Lung (tissue), 12 donors: ENCODE results near the gene CST8. TPM values are rescaled to one million over a fixed set of nuclear protein-coding genes. Genes with fewer than 3 reads are reported as not detected.

Experiments used
- ATAC-seq: fragments of 200-7000 bp; cut with Tn5 transposase; one replicate; pipeline ENCODE4 v1.9.1; 2020; ENCODE audit warnings: moderate number of reproducible peaks; ENCODE audit not compliant: insufficient read depth, low FRiP score
- DNase-seq, 3 donors: peaks; one replicate each; pipeline ENCODE4 v3.0.0-alpha.2; 2013 to 2017
- H3K27ac ChIP-seq, 2 donors: one replicate each; pipeline ENCODE4 v1.5.1; 2013; ENCODE audit warnings: mild to moderate bottlenecking in 2 of 2, moderate library complexity in 2 of 2, control low read depth in 1 of 2, inconsistent platforms in 1 of 2, low read depth in 1 of 2, low read length in 1 of 2
- H3K27me3 ChIP-seq, 3 donors: one replicate each; pipeline ENCODE4 v1.5.1; 2013; ENCODE audit warnings: low read length in 2 of 3; ENCODE audit not compliant: control insufficient read depth in 3 of 3, insufficient read depth in 3 of 3
- H3K36me3 ChIP-seq, 4 donors: one replicate each; pipeline ENCODE4 v1.5.1; 2013; ENCODE audit warnings: low read length in 4 of 4, mild to moderate bottlenecking in 1 of 4, moderate library complexity in 1 of 4; ENCODE audit not compliant: control insufficient read depth in 4 of 4, insufficient read depth in 4 of 4
- H3K4me1 ChIP-seq, 5 donors: one replicate each; pipeline ENCODE4 v1.5.1; 2013; ENCODE audit warnings: low read length in 5 of 5, mild to moderate bottlenecking in 2 of 5, moderate library complexity in 1 of 5; ENCODE audit not compliant: control insufficient read depth in 5 of 5, insufficient read depth in 5 of 5
- H3K4me3 ChIP-seq: one replicate; pipeline ENCODE4 v1.5.1; 2013; ENCODE audit warnings: mild to moderate bottlenecking, control low read depth, moderate library complexity
- H3K9ac ChIP-seq, 2 donors: one replicate each; pipeline ENCODE4 v1.5.1; 2013; ENCODE audit warnings: low read length in 2 of 2, control low read depth in 1 of 2; ENCODE audit not compliant: insufficient read depth in 1 of 2
- H3K9me3 ChIP-seq, 4 donors: one replicate each; pipeline ENCODE4 v1.5.1; 2013; ENCODE audit warnings: low read length in 3 of 4, mild to moderate bottlenecking in 1 of 4, moderate library complexity in 1 of 4; ENCODE audit not compliant: control insufficient read depth in 4 of 4, insufficient read depth in 3 of 4
- CTCF ChIP-seq: IDR thresholded peaks from 2 replicates; pipeline ENCODE4 v1.5.1; 2012; ENCODE audit warnings: mild to moderate bottlenecking; ENCODE audit errors: control extremely low read depth, extremely low read depth
- WGBS, 2 donors: extraction: QIAGEN DNeasy Blood & Tissue Kit; methylation state at CpG; one replicate each; pipeline ENCODE4 v1.1.7; 2013; 5-methylcytosine and 5-hydroxymethylcytosine counted together
- polyA plus RNA-seq, 2 donors: library from polyadenylated mRNA; stranded (reverse); fragments of 200-250 nt; gene quantifications; one replicate each; pipeline ENCODE4 v1.2.1, GENCODE V29; 2013
- total RNA-seq, 2 donors: library from RNA; depleted of rRNA in 1 of 2; stranded (reverse); fragments of >200 nt in 1 of 2; gene quantifications; one replicate each; pipeline ENCODE4 v1.2.1, GENCODE V29; 2014 to 2021
- donor health status: control.
- donor health status: control.
- donor health status: Bipolar disorder and iron deficiency.
- donor health status: healthy.
- donor health status: DM: yes; HTN: yes; CAD: no.

The CST8 gene
- total and polyA plus RNA-seq, 4 donors = not detected

GRCh38 chr20:23456409-23456808 lies 34.5 kb upstream of the CST8 start:
- no peak for TF ChIP-seq CTCF
- Histone ChIP-seq H3K4me1 (no peaks in the 10 kb centered on the region), H3K9ac (no peak overlapping the region), H3K4me3 (no peak overlapping the region), H3K36me3 (no peaks in the 10 kb centered on the region), H3K9me3 (peaks cover 0 to 10% (median 0%) of the 10 kb centered on the region in 4 donors), H3K27me3 (no peaks in the 10 kb centered on the region), H3K27ac (no peak overlapping the region)
- 31 to 36% methylated on average over 3 of the region's 3 CpGs for WGBS, 2 donors
- DNase-seq (peak in 2 of 3 donors; percentile 47 to 49), ATAC-seq (no peak)

- no peak for ATAC-seq
- H3K4me3 ChIP-seq = no peak overlapping the region
- H3K4me1 ChIP-seq = no peaks in the 10 kb centered on the region
- H3K27me3 ChIP-seq = no peaks in the 10 kb centered on the region
- TF ChIP-seq CTCF = no peak
- H3K9me3 ChIP-seq = peaks cover 0 to 10% (median 0%) of the 10 kb centered on the region in 4 donors
- DNase-seq = no peak
- no peak overlapping the region for H3K9ac ChIP-seq
- WGBS, 2 donors = 86 to 87% methylated on average over 7 of the region's 7 CpGs
- H3K36me3 ChIP-seq = no peaks in the 10 kb centered on the region
- no peak overlapping the region for H3K27ac ChIP-seq
Measured at GRCh38 chr20:23456873-23457272, 34.0 kb upstream of the CST8 start.

- DNase-seq = peak in 2 of 3 donors; percentile 7 to 15
- Histone ChIP-seq H3K27me3 (no peaks in the 10 kb centered on the region), H3K36me3 (no peaks in the 10 kb centered on the region), H3K27ac (no peak overlapping the region), H3K4me1 (no peaks in the 10 kb centered on the region), H3K9me3 (peaks cover 0 to 10% (median 0%) of the 10 kb centered on the region in 4 donors), H3K4me3 (no peak overlapping the region), H3K9ac (no peak overlapping the region)
- TF ChIP-seq CTCF = no peak
- ATAC-seq = no peak
- WGBS, 2 donors = 40 to 72% methylated on average over 3 of the region's 3 CpGs
Measured at GRCh38 chr20:23459461-23460150, 31.3 kb upstream of the CST8 start.
